Lung microvascular endothelial cell (primary cell): ENCODE data around the gene ITM2B. TPM values are rescaled to one million over a fixed set of nuclear protein-coding genes. Genes with fewer than 3 reads are reported as not detected.
"Not testable (repeated sequence)": the region's sequence is repeated elsewhere in the genome, so short reads cannot be mapped to it uniquely, and the experiment has no call there.

Experiments used
- DNase-seq, 2 donors: peaks; one replicate each; pipeline versions ENCODE4 v3.0.0 to v3.0.0-alpha.2; 2010; ENCODE audit warnings: low read depth in 2 of 2
- total RNA-seq: library from RNA; depleted of rRNA; stranded (reverse); fragments of >200 nt; gene quantifications from 2 replicates; pipeline ENCODE4 v1.2.1, GENCODE V29; 2014

Gene ITM2B
- 217 and 400 TPM in 2 replicates for total RNA-seq

DNA sequence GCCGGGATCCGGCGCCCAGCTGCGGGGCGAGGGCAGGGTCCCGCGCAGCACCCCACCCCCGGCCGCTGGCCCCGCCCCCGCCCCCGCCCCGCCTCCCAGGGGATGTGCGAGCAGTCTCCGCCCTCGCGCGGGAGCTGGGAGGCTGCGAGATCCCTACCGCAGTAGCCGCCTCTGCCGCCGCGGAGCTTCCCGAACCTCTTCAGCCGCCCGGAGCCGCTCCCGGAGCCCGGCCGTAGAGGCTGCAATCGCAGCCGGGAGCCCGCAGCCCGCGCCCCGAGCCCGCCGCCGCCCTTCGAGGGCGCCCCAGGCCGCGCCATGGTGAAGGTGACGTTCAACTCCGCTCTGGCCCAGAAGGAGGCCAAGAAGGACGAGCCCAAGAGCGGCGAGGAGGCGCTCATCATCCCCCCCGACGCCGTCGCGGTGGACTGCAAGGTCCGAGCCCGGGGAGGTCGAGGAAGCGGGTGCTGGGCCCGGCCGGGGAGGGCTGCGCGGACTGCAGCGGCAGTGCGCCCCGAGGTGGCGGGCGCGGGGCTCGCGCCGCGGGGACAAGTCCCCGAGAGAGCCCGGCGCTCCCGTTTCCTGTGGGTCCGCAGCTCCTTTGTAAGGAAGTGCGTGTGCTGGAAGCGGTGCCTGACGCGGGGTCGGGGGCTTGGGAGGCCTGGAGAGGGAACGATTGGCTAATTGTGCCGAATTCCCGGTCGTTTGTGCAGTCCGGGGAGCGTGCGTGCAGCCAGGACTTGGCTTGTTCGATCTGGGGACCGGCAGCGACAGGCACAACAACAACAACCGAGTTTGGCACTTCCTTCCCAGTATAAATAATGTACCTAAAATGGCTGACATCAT is at the start of gene ITM2B:
TSS of gene ITM2B (plus strand) at position 161 of the 843 bp plus-strand sequence. CDS start at position 316, 155 bp downstream.
- peak; percentile 74 to 89 for DNase-seq

DNA sequence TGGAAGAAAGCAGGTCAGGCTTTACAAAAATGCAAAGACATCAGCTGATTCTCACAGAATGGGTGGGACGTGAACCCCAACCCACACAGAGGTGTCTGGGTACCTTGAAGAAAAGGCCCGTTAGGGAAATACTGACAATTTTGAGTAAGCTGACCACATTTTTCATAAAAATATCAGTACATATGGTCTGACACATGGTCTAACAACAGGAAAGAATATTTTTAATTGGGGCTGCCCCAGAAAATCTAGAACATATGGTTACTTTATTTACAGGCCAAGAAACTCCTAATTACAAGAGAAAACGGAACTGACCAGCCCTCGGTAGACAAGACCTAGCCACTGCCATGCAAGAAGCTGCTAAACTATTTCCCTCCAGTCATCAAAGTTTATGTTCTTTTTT is 48.7 kb upstream of the ITM2B start:
- no peak for DNase-seq

DNA sequence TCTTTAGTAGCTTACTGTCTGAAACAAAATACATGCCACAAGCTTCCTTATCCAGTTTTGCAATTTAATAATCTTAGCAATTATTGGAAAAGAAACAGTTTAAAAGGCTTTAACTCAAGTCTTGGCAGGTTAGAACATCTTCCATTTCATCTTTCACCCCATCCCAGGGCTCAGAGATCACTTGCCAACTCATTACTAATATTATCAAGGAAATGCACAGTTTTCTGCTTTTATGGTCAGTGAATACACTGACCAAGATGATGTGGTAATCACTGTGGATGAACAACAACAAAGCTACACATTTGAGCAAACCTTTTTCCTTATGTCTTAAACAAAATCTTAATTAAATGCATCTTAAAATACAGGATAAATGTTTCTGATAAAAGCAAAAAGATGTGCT is 48.0 kb upstream of the ITM2B start:
- no peak for DNase-seq

DNA sequence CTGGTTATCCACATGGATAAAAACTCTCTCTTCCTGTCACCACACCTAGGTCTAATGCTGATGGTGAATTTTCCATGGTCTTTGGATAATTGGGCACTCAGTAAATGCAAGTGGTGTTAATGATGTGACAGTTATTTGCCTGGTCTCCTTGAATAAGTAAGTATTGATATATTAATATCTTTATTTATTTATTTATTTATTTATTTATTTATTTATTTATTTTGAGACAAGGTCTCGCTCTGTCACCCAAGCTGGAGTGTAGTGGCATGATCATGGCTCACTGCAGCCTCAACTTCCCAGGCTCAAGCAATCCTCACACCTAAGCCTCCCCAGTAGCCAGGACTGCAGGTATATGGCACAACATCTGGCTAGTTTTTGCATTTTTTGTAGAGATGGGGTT is 46.3 kb upstream of the ITM2B start:
- DNase-seq: no peak

DNA sequence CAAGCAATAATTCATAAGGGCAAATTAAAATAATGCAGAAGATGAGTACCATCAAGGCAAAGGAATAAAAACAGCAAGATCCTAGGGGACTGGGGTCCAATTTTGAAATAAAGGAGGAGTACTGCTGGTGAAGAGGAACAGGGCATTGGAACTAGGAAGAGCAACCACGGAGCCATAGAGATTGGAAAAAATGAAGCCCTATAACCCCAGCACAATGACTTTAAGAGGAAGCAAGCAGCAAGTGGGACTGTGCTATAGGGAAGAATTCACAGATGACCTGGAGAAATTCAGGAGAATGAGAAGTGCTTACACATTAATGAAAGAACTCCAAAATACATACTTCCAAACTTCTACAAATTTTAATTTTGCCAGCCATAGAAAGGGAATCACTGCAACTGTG is 44.9 kb upstream of the ITM2B start:
- no peak for DNase-seq

DNA sequence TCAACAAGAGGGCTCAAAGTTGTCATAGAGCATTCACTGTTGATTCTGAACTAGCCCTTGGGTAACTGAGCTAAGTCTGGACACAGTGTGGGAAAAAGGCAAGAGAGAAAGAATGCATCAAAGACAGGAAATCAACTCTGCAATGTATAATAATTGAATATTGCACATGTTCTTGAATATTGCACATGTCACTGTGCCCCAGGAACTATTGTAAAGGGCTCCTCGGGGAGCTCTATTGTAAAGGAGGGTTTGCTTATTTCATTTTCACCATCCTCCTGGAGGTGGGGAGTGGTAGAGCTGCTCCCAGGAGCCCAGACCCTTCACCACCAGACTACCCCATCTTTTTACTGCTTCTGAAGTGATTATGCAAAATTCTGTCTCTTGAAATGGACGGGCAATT is 44.4 kb upstream of the ITM2B start:
- DNase-seq: no peak

DNA sequence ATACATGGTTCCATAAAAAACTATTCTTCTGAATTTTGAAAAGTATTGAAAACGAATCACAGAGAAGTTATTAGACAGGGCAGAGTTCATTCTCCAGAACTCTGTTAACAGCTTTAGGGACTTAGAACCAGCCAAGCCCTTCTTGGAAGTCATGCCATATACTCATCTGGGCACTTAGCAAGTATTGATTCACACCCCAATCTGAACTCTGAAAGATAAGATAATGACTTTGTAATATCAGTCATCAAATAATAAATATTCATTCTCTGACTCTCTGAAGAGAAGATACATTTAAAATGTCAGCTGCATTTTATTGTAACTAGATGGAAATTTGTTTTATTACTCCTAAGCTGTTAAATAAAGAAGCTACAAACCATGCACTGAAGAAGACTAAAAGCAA is 43.8 kb upstream of the ITM2B start:
- no peak for DNase-seq

DNA sequence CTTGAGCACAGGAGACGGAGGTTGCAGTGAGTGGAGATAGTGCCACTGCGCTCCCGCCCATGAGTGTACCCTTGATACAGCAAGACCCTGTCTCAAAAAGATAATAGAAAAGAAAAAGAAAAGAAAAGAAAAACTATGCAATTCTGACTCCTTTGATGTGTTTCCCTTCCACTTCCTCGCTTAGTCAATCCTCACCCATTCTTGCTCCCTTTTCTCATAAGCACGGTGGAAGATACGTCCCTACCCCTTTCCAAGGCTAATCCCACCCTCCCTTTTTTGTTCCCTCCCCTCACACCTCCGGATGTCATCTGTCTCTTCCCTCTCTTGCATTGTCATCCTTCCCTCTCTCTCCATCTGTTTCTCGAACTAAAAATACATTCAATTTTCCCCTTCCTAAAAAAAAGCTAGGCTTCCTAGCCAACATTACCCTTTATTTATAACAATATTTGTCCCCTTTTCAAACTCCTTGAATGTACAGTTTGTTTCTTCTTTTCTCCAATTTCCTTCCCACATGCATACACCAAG is 40.5 kb upstream of the ITM2B start:
- no peak for DNase-seq

DNA sequence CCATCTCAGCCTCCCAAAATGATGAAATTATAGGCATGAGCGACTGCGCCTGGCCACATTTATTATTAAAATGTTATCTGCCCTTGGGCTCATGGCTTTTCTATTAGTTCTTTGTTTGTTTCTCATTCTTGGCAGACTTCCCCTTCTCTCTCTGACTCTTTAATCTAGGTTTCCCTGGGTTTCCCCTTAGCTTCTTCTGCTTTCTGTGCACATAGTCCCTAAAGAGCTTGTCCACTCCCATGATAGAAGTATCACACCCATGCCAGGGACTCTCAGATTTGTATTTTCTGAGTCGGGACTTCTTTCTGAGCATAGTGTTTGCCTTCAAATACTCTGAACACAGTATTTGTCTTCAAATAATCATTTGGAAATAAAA is 38.6 kb upstream of the ITM2B start:
- no peak for DNase-seq

DNA sequence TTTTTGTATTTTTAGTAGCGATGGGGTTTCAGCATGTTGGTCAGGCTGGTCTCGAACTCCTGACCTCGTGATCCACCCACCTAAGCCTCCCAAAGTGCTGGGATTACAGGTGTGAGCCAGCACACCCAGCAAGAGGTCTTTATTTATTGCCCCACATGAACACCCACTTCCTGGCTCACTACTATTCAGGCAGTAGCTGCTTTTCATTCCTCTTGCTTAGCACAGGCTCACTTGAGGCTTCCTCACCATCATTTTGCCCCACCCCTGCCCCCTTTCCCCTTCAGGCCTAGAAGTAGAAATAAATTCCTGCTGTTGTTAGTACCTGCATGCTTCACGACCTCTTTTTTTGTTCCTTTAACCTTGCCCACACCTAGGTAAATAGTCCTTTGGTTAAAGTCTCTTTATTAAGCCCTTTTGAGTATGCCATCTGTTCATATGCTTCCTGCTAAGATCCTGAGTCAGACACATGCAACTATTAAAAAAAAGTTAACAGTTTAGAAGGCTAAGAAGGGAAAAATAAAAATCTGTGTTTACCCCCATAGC is 33.5 kb upstream of the ITM2B start:
- DNase-seq: no peak

DNA sequence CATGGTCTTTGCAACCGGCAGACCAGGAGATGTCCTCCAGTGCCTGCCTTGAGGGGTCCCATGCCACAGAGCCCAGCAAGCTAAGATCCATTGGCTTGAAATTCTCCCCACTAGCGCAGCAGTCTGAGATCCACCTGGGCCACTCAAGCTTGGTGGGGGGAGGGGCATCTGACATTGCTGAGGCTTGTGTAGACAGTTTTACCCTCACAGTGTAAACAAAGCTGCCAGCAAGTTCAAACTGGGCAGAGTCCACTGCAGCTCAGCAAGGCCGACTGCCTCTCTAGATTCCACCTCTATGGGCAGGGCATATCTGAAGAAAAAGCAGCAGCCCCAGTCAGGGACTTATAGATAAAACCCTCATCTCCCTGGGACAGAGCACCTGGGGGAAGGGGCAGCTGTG is 32.0 kb upstream of the ITM2B start:
- no peak for DNase-seq

DNA sequence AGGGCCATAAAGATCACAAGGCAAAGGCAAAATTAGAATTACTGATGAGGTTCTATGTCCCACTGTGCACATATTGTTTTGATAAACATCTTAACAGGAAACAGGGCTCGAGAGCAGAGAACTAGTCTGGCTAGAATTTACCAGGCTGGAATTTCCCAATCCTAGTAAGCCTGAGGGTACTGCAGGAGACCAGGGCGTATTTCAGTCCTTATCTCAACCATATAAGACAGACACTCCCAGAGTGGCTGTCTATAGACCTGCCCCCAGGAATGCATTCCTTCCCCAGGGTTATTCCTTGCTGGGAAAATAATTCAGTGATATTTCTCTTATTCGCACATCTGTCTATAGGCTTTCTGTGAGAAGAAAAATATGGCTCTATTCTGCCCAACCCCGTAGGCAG is 25.8 kb upstream of the ITM2B start:
- DNase-seq: not testable (repeated sequence)

DNA sequence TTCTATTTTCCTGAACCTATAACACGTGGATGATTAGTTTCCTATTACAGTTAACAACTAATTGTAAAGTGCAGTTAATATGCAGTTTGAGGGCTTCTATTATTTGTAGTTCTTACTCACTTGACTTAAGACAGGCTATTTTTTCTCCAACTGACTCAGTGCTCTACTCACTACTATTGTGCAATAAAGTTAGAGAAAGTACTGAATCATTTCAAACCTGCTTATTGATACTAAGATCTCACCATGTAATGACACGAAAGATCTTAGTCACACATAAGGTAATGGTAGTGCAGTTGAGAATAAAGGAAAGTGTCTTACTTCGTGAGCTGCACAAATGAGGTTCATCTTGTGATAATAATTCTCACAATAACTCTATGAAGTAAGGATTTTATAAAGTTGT is 22.8 kb upstream of the ITM2B start:
- DNase-seq: peak in 1 of 2 donors; percentile 32

DNA sequence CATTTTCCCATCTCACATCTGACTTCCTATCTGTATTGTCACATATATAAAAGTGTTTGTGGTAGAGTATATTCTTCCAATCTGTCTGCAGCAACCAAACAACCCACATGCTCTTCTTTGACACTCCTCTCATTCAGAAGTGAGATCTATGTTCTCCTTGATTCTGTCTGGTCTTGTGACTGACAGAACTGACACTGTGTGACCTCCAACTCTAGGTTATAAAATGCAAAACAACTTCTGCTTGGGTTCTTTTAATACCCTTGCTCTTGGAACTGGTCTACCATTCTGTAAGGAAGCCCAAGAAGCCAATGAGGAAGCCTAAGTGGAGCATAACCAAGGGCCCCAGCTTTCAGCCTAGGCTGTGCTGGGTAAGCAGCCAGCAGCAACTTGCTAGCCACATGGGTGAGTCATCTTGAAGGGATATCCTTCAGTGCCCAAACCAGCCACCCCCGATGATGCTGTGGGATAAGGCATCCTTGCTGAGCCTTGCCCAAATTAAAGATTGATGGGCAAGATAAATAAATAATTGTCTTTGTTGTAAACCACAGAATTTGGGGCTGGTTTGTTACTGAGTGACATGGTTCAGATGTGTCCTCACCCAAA is 18.4 kb upstream of the ITM2B start:
- no peak for DNase-seq

DNA sequence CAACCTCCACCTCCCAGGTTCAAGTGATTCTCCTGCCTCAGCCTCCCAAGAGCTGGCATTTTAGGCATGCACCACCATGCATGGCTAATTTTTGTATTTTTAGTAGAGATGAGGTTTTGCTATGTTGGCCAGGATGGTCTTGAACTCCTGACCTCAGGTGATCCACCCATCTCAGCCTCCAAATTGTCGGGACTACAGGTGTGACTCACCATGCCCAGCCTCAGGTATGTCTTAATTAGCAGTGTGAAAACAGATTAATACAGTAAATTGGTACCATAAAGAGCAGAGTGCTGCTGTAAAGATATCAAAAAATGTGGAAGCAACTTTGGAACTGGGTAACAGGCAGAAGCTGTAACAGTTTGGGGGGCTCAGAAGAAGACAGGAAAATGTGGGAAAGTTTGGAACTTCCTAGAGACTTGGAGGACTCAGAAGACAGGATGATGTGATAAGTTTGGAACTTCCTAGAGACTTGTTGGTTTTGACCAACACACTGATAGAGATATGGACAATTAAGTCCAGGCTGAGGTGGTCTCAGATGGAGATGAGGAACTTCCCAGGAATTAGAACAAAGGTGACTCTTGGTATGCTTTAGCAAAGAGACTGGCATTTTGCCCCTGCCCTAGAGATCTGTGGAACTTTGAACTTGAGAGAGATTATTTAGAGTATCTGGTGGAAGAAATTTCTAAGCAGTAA is 17.3 kb upstream of the ITM2B start:
- DNase-seq: not testable (repeated sequence)

DNA sequence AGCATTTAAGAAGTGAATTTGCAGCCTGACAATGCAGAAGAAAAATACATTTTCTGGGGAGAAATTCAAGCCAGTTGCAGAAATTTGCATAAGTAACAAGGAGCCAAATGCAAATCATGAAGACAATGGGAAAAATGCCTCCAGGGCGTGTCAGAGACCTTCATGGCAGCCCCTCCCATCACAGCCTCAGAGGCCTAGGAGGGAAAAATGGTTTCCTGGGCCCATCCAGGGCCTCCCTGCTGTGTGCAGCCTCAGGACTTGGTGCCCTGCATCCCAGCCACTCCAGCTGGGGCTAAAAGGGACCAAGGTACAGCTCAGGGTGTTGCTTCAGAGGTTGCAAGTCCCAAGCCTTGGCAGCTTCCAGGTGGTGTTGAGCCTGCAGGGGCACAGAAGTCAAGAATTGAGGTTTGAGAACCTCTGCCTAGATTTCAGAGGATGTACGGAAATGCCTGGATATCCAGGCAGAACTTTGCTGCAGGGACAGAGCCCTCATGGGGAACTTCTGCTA is 16.7 kb upstream of the ITM2B start:
- no peak for DNase-seq

DNA sequence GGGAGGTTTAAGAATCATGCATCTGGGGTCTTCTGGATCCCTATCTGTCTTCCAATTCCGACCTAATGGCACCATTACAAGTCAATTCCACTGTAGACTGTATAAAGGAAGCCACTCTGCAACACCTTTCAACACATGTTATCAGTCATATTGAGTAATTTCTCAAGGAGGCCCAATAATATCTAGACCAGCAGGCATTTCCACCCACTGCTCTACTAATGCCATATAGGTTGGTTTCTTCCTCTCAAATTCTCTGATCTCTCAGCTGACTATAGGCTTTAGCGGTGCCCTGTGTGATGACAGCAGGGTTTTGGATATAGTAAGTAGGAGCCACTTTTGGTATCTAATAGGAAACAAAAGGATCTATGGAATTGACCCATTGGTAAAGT is 12.4 kb upstream of the ITM2B start:
- no peak for DNase-seq

DNA sequence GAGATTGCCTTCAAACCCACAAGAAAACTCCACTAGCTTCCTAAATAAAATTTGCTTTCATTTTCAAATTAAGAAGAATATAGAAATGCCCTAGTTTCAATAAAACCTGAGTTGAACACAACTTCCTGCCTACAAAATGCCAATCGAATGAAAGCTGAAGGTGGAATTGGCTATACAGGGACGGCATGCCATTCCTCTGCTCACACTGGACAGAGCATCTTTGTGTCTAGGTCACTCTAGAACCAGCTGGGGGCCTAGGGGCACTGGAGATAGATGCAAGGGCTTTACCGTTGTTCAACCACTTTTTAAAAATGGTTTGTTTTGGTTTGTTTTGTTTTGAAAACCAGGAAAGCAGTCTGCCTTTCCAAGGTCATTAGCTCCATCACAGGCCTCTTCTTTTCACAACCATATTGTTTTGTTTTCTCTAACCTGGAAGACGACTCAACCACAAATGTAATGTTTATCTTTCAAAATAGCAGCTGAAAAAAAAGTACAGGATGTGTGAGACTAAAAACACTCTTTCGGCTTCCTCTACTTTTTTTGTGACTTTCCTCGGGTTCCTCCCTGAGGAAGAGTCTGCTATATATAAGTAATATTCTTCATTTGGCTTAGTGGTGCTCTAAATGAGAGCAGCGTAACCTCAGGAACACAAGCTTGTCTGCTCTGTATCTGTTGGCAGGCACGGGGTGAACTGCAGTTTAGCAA is 11.9 kb upstream of the ITM2B start:
- peak; percentile 43 to 66 for DNase-seq

DNA sequence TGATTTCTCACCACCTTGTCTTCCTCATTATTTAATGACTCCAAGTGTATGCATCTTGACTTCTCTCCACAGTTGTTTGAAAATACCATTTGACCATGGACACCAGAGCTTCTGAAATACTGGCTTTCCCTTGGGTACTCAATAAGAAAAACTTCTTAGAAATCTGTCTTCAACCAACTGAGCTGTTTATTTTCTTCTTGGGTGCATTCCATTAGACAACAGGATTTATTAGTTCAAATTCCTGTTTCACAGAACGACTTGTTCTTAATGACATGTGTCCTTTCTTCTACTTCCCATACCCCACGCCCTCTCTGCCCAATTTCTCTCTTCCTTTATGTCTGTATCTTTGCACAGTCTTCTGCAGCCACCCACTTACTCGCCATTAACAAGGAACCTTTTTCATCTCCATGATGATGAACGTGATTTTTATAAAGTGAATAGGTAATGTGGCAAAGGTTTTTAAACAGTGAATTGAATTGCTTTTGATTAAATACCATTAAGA is 11.3 kb upstream of the ITM2B start:
- DNase-seq: no peak

DNA sequence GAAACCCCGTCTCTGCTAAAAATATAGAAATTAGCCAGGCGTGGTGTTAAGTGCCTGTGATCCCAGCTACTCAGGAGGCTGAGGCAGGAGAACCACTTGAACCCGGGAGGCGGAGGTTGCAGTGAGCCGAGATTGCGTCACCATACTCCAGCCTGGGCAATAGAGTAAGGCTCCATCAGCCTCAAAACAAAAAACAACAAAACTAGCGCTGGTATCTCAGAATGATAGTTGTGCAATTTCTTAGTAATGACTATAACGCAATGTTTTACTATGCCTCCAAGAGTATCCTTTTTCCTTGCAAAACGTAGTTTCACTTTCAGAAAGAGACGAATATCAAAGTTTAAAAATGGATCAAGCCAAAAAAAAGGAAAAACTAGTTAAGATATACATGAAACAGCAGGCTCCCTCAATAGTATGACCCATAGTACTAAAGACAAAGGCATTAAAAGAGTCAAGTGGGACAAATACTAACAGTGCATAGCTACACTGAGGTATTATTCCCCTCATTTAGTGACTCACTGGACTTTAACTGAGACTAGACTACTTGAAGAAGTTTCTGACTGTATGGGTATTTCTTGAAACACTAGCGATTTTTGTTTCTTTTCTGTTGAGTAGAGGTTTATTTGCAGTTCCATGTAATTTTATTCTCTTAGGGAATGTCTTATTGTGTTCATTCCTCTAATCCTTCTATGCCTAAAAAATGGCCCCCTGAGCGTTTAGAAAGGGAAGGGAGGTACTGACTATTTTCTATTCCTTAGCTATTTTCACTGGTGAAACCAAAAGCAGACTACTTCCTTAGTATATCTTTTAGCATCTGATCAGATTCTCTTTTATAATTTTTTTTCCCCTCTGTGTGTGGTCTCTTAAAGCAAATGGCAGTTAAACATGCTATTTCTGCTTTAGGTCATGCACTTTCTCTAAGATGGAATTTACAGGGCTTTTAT is 10.4 kb upstream of the ITM2B start:
- DNase-seq: peak in 1 of 2 donors; percentile 35
